AG04450 (cell line): Measurements from ENCODE around the gene TSPEAR. TPM values are rescaled to one million over a fixed set of nuclear protein-coding genes. Genes with fewer than 3 reads are reported as not detected.

Experiments used
- CTCF ChIA-PET: fragments of 300-600, 350-600 bp; formaldehyde crosslinking; extraction: SDS; loops from one replicate; lab custom pipeline; 2022; ENCODE audit warnings: antibody characterized with exemption, inconsistent platforms; lab: Charles Lee
- POLR2A ChIA-PET: fragments of 350-600 bp; formaldehyde crosslinking; extraction: SDS; loops from one replicate; lab custom pipeline; 2021; ENCODE audit warnings: antibody characterized with exemption, inconsistent platforms; lab: Yijun Ruan, JAX
- DNase-seq: peaks from one replicate; pipeline ENCODE4 v3.0.0-alpha.2; 2011; ENCODE audit warnings: low read depth, low spot score
- H3K27ac ChIP-seq: one replicate; pipeline ENCODE4 v1.5.1; 2012; ENCODE audit warnings: low read depth, low read length, control low read depth
- H3K27me3 ChIP-seq: one replicate; pipeline ENCODE4 v1.6.0; 2012; ENCODE audit warnings: low read length; ENCODE audit not compliant: control insufficient read depth, insufficient read depth
- H3K4me3 ChIP-seq: 2 replicates; pipeline ENCODE4 v1.5.1; 2011; ENCODE audit warnings: mild to moderate bottlenecking, low read depth, low read length, control low read depth
- H3K9me3 ChIP-seq: 2 replicates; pipeline ENCODE4 v1.5.1; 2012; ENCODE audit warnings: low read length; ENCODE audit not compliant: control insufficient read depth, insufficient read depth
- polyA plus RNA-seq: library from polyadenylated mRNA; depleted of rRNA; stranded (reverse); fragments of >200 nt; gene quantifications from 2 replicates; pipeline ENCODE4 v1.2.3, GENCODE V29; 2011
- TF ChIP-seq, protein P1 (sequence below): IDR thresholded peaks from 2 replicates; pipeline ENCODE4 v1.5.1; 2011; ENCODE audit warnings: low read depth, low read length, control low read depth, inconsistent platforms

The TSPEAR gene
- polyA plus RNA-seq, 1 experiment, result not detected

DNA sequence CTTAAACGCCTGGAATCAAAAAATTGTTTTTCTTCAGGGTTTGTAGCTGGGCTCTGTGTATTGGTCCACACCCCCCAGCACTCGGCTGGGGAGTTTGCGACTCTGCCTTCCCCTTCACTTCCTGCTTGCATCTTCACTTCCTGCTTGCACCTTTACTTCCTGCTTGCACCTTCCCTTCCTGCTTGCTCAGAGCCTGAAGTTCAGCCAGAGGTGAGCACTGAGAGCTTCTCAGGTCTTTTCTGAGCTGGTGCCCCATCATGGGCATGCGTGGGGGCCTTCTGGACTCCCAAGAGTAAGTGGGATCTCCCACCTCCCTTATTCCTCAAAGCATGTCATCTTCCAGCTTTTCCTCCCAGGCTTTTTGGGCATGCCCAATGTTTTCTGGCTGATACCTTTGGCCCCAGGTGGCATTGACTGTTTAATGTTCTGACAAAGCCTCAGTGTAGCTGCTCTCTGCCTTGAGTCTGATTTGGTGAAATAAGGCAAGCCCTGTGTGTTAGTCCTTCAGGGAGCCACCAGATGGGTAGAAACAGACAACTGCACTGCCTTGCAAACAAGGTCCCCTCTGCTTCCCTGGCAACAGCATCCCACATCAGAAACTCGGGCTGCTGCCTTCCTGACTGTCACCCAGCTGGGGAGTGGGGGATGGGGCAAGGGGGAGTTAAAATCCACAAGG lies 163.6 kb downstream of the TSPEAR start:
- DNase-seq, result no peak
- no peaks in the 10 kb centered on the region; the same call in 1 of the 2 replicates for H3K9me3 ChIP-seq
- peaks cover 5% of the 10 kb centered on the region for H3K27me3 ChIP-seq
- POLR2A ChIA-PET, result no interaction called here
- TF ChIP-seq, protein P1, sequence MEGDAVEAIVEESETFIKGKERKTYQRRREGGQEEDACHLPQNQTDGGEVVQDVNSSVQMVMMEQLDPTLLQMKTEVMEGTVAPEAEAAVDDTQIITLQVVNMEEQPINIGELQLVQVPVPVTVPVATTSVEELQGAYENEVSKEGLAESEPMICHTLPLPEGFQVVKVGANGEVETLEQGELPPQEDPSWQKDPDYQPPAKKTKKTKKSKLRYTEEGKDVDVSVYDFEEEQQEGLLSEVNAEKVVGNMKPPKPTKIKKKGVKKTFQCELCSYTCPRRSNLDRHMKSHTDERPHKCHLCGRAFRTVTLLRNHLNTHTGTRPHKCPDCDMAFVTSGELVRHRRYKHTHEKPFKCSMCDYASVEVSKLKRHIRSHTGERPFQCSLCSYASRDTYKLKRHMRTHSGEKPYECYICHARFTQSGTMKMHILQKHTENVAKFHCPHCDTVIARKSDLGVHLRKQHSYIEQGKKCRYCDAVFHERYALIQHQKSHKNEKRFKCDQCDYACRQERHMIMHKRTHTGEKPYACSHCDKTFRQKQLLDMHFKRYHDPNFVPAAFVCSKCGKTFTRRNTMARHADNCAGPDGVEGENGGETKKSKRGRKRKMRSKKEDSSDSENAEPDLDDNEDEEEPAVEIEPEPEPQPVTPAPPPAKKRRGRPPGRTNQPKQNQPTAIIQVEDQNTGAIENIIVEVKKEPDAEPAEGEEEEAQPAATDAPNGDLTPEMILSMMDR, result no peak
- CTCF ChIA-PET, result no interaction called here
- H3K4me3 ChIP-seq, result no peak overlapping the region
- no peak overlapping the region for H3K27ac ChIP-seq

DNA sequence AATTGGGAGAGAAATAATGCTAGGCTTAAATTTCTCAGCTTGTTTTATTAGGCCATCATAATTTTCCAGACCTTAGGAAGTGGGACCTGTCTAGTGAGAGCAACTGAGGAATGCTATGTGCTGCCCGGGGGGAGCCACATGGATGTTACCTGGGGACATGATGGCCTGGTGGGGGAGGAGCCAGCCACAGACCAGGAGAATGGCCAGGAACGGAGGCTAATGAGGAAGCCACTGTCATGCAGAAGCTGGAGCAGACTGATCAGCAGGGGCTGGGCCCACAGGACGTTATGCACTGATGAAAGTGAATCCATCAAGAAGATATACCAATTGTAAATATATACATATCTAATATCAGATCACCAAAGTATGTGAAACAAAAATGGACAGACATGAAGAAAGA lies 166.8 kb downstream of the TSPEAR start:
- TF ChIP-seq, protein P1, result no peak
- no peak for DNase-seq
- CTCF ChIA-PET, result no interaction called here
- Histone ChIP-seq H3K27me3 (peaks cover 5% of the 10 kb centered on the region), H3K4me3 (no peak overlapping the region), H3K27ac (no peak overlapping the region), H3K9me3 (peaks cover 14% of the 10 kb centered on the region)
- POLR2A ChIA-PET, result no interaction called here

DNA sequence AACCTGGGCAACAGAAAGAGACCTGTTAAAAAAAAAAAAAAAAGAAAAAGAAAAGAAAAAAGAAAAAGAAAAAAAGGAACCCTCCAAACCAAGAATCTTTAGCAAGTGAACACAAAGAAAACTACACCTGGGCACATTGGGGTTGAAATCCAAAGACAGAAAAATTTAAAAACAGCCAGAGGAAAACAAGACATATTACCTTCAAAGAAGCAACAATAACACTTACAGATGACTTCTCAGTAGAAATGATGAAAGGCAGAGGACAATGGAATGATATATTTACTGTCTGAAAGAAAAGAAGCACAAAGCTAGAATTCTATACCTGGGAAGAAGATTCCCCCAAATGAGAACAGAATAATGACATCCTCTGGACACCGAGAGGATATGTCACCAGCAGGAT lies 168.7 kb downstream of the TSPEAR start:
- Histone ChIP-seq H3K27me3 (no peaks in the 10 kb centered on the region), H3K4me3 (no peak overlapping the region), H3K9me3 (peaks cover 26% of the 10 kb centered on the region), H3K27ac (no peak overlapping the region)
- ChIA-PET CTCF (no interaction called here), POLR2A (no interaction called here)
- DNase-seq, result no peak
- TF ChIP-seq, protein P1, result no peak

DNA sequence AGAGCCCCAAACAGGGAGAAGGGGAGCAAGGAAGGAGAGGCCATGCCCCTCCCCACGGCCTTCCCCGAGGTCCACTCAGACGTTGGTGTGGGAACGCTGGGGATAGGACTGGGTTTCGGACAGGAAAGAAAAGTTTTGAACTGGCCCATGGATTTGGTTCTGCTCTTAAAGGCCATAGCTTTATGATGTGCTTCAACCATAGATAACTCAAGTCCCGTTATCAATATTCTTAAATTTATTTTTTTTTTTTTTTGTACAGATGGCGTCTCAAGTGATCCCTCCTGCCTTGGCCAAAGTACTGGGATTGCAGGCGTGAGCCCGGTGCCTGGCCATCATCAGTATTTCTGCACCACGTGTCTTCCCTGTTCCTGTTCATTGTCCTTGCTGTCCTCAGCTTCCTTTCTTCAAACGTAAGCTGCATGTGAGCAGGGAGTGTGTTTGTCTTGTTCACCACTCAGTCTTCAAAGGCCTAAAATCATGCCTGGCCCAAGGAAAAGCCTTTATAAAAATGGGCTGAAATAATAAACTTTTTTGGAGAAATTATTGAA lies 170.6 kb downstream of the TSPEAR start:
- POLR2A ChIA-PET, result no interaction called here
- Histone ChIP-seq H3K4me3 (no peak overlapping the region), H3K27ac (no peak overlapping the region), H3K9me3 (peaks cover 27% of the 10 kb centered on the region), H3K27me3 (no peaks in the 10 kb centered on the region)
- TF ChIP-seq, protein P1, result no peak
- no peak for DNase-seq
- CTCF ChIA-PET, result interaction anchor here (1.1 to 1.2 kb wide), 2 partner anchors 23 to 53 kb away, joined by 3 read pairs; no protein-coding TSS in a partner anchor

DNA sequence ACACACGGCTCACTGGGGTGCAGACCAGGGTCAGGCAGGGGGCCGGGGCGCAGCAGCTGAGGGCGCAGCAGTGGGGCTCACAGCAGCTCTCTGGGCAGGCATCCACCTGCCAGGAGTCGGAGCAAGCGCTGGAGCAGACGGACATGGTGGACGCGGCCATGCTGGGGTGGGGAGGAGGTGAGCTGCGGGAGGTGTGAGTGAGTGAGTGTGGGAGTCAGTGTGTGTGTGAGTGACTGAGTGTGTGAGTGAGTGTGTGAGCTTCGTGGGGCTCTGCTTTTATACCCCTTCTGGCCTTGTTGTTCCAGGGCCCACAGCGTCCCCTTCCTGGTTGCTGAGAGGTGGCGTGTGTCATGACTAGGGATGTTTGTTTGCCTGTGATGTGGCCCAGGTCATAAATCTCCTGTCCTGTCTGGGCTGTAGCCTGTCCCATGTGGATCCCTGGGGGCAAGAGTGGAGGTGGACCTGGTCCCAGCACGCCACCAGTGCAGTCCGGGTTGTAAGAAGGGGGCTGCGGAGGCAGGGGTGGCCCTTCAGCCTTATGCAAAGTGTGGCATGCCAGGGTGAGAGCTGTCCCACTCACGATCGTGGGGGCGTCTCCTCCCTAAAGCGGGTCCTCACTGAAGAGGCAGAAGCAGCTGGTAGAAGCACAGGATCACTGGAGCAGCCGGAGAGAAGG lies 171.2 kb downstream of the TSPEAR start, which contains the start of gene KRTAP10-1:
Gene KRTAP10-1 (minus strand): TSS at position 205 of the 676 bp plus-strand sequence. CDS start 45 bp downstream, at position 160.
- Histone ChIP-seq H3K27ac (no peak within 1 kb of the TSS), H3K4me3 (no peak within 1 kb of the TSS), H3K27me3 (no peaks in the 10 kb centered on the region), H3K9me3 (peaks cover 27% of the 10 kb centered on the region)
- TF ChIP-seq, protein P1, result no peak
- CTCF ChIA-PET, result interaction anchor here (1.1 to 1.2 kb wide), 2 partner anchors 22 to 52 kb away, joined by 3 read pairs; no protein-coding TSS in a partner anchor
- DNase-seq, result no peak
- POLR2A ChIA-PET, result no interaction called here
